ENCODE results near the gene CAAP1.
A peak's percentile ranks its signal among the peaks of the same experiment; 100 is the strongest.

CAAP1 gene

GRCh38 chr9:26850995-26851394, 41.6 kb downstream of the CAAP1 start:
- TF ChIP-seq POLR2AphosphoS5 (IDR thresholded peaks at IDR 0.05; ENCODE audit: low read depth, low read length): no peak
- no peak for TF ChIP-seq FOXP2 (optimal IDR thresholded peaks at IDR 0.05; ENCODE audit: borderline replicate concordance, extremely low read depth, extremely low read length, insufficient read depth)
- no peak for TF ChIP-seq TAF1 (IDR thresholded peaks at IDR 0.05; ENCODE audit: borderline replicate concordance, insufficient read depth, low read length)
- TF ChIP-seq, protein P1, sequence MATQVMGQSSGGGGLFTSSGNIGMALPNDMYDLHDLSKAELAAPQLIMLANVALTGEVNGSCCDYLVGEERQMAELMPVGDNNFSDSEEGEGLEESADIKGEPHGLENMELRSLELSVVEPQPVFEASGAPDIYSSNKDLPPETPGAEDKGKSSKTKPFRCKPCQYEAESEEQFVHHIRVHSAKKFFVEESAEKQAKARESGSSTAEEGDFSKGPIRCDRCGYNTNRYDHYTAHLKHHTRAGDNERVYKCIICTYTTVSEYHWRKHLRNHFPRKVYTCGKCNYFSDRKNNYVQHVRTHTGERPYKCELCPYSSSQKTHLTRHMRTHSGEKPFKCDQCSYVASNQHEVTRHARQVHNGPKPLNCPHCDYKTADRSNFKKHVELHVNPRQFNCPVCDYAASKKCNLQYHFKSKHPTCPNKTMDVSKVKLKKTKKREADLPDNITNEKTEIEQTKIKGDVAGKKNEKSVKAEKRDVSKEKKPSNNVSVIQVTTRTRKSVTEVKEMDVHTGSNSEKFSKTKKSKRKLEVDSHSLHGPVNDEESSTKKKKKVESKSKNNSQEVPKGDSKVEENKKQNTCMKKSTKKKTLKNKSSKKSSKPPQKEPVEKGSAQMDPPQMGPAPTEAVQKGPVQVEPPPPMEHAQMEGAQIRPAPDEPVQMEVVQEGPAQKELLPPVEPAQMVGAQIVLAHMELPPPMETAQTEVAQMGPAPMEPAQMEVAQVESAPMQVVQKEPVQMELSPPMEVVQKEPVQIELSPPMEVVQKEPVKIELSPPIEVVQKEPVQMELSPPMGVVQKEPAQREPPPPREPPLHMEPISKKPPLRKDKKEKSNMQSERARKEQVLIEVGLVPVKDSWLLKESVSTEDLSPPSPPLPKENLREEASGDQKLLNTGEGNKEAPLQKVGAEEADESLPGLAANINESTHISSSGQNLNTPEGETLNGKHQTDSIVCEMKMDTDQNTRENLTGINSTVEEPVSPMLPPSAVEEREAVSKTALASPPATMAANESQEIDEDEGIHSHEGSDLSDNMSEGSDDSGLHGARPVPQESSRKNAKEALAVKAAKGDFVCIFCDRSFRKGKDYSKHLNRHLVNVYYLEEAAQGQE (IDR thresholded peaks at IDR 0.05; ENCODE audit: insufficient read depth in 1 of 2, low read depth in 2 of 2, low read length in 2 of 2): no peak
- no peak for TF ChIP-seq SIN3A (IDR thresholded peaks at IDR 0.05; ENCODE audit: borderline replicate concordance, insufficient read depth, low read length)

- TF ChIP-seq, protein P1 (IDR thresholded peaks at IDR 0.05; ENCODE audit: insufficient read depth in 1 of 2, low read depth in 2 of 2, low read length in 2 of 2): no peak
- TF ChIP-seq TAF1 (IDR thresholded peaks at IDR 0.05; ENCODE audit: borderline replicate concordance, insufficient read depth, low read length) (no peak), FOXP2 (optimal IDR thresholded peaks at IDR 0.05; ENCODE audit: borderline replicate concordance, extremely low read depth, extremely low read length, insufficient read depth) (peak; percentile 55), SIN3A (IDR thresholded peaks at IDR 0.05; ENCODE audit: borderline replicate concordance, insufficient read depth, low read length) (no peak), POLR2AphosphoS5 (IDR thresholded peaks at IDR 0.05; ENCODE audit: low read depth, low read length) (no peak)
Observed at GRCh38 chr9:26833792-26834191, 58.8 kb downstream of the CAAP1 start.

DNA sequence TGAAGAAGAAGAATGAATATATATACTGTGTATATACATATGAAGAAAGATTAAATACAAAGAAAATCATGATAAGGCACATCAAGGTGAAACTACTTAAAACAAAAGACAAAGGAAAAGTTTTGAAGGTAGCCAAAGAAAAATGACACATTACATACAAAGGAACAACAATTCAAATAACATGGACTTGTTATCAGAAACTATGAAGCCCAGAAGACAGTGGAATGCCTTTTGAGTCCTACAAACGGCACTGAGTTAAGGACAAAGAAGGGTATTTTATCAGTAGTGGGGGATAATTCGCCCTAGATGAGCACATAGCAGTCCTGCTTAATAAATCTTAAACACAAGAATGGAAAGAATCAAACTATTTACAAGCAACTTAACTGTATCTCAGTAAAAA, 77.8 kb downstream of the CAAP1 start:
- TF ChIP-seq POLR2AphosphoS5 (IDR thresholded peaks at IDR 0.05; ENCODE audit: low read depth, low read length): no peak

DNA sequence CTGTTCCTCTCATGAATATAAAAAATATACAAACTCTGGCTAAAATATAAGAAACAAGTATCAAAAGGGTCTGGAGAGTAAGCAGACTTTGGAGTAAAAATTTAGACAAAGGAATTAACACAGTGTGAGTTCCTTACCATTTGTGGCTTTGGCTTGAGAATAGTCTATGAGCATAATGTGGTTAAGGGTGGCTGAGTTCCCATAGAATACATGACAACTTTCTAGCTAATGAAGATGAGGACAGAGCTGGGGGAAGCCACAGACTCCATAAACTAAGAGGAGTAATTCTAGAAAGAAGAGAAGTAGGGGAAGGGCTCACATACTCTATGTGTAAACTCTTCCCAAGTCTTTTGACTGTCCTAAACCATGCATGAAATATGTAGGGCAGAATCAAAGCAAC, 79.4 kb downstream of the CAAP1 start:
- TF ChIP-seq, protein P1 (IDR thresholded peaks at IDR 0.05; ENCODE audit: insufficient read depth in 1 of 2, low read depth in 2 of 2, low read length in 2 of 2): no peak
- TF ChIP-seq POLR2AphosphoS5 (IDR thresholded peaks at IDR 0.05; ENCODE audit: low read depth, low read length) (no peak), TAF1 (IDR thresholded peaks at IDR 0.05; ENCODE audit: borderline replicate concordance, insufficient read depth, low read length) (no peak), SIN3A (IDR thresholded peaks at IDR 0.05; ENCODE audit: borderline replicate concordance, insufficient read depth, low read length) (no peak), FOXP2 (optimal IDR thresholded peaks at IDR 0.05; ENCODE audit: borderline replicate concordance, extremely low read depth, extremely low read length, insufficient read depth) (no peak)

- TF ChIP-seq TAF1 (IDR thresholded peaks at IDR 0.05; ENCODE audit: borderline replicate concordance, insufficient read depth, low read length): no peak
- TF ChIP-seq, protein P1 (IDR thresholded peaks at IDR 0.05; ENCODE audit: insufficient read depth in 1 of 2, low read depth in 2 of 2, low read length in 2 of 2): no peak
- no peak for TF ChIP-seq FOXP2 (optimal IDR thresholded peaks at IDR 0.05; ENCODE audit: borderline replicate concordance, extremely low read depth, extremely low read length, insufficient read depth)
- no peak for TF ChIP-seq SIN3A (IDR thresholded peaks at IDR 0.05; ENCODE audit: borderline replicate concordance, insufficient read depth, low read length)
- TF ChIP-seq POLR2AphosphoS5 (IDR thresholded peaks at IDR 0.05; ENCODE audit: low read depth, low read length): no peak
Observed at GRCh38 chr9:26812217-26812616, 80.4 kb downstream of the CAAP1 start.

All from PFSK-1 (cell line).